Measurements from ENCODE around the gene SAA1. TPM values are rescaled to one million over a fixed set of nuclear protein-coding genes. Genes with fewer than 3 reads are reported as not detected.

The SAA1 gene
- total and polyA plus RNA-seq, 10 of the 15 experiments (the other 5 are each of a cell fraction or from before 2014, with no cell fraction given), result 0.36 to 6.9 TPM; not detected in 8

GRCh38 chr11:18253778-18254338, 12.2 kb upstream of the SAA1 start:
- ChIA-PET CTCF (no interaction called here), RAD21 (ENCODE audit: unreplicated experiment) (no interaction called here), SMC1A (ENCODE audit: uncharacterized antibody, unreplicated experiment) (no interaction called here), POLR2A (no interaction called here)
- H3K4me1 ChIP-seq (ENCODE audit: control insufficient read depth, insufficient read depth, low read length), result peaks cover 6% of the 10 kb centered on the region
- in situ Hi-C loops (cut with MboI) (no loop called here), intact Hi-C loops (cut with micrococcal nuclease; ENCODE audit: unreplicated experiment) (no loop called here)
- no TSS peak for BruUV-seq (replicated peaks)
- no peak overlapping the region for H3K27ac ChIP-seq (ENCODE audit: control insufficient read depth, insufficient read depth)
- ATAC-seq, result no peak
- no peak overlapping the region for H3K4me2 ChIP-seq (ENCODE audit: control insufficient read depth, insufficient read depth)
- no peak for TF ChIP-seq EZH2 (IDR thresholded peaks at IDR 0.05; ENCODE audit: borderline replicate concordance, control insufficient read depth, low read depth, low read length)
- no peak for TF ChIP-seq MAX (IDR thresholded peaks at IDR 0.05; ENCODE audit: low read depth, low read length)
- no peak for TF ChIP-seq HSF1 (IDR thresholded peaks at IDR 0.05; ENCODE audit: low read depth, low read length)
- TF ChIP-seq CBX3 (IDR thresholded peaks at IDR 0.05; ENCODE audit: borderline replicate concordance, low read depth), result no peak
- no peak for TF ChIP-seq EP300 (IDR thresholded peaks at IDR 0.05; ENCODE audit: borderline replicate concordance in 1 of 2, control insufficient read depth in 1 of 2, low read depth in 2 of 2, low read length in 2 of 2)
- no peak for TF ChIP-seq NKRF (conservative IDR thresholded peaks at IDR 0.05)
- no peak for TF ChIP-seq ETV6 (conservative IDR thresholded peaks at IDR 0.05 in 1 of 2, IDR thresholded peaks at IDR 0.05 in 1 of 2; ENCODE audit: borderline replicate concordance in 1 of 2, low read depth in 1 of 2)
- no peak for TF ChIP-seq NFIC (IDR thresholded peaks at IDR 0.05; ENCODE audit: low read depth, low read length)
- no peak for TF ChIP-seq EGR1 (IDR thresholded peaks at IDR 0.05; ENCODE audit: borderline replicate concordance in 1 of 2, low read depth in 2 of 2, low read length in 2 of 2)
- no peak for TF ChIP-seq BMI1 (IDR thresholded peaks at IDR 0.05; ENCODE audit: borderline replicate concordance)
- no peak for TF ChIP-seq NFYB (IDR thresholded peaks at IDR 0.05; ENCODE audit: insufficient read depth, low read depth, low read length)
- H4K20me1 ChIP-seq (ENCODE audit: control insufficient read depth, insufficient read depth), result no peaks in the 10 kb centered on the region
- no peak for FAIRE-seq
- no peak overlapping the region for H3K9ac ChIP-seq (ENCODE audit: control insufficient read depth, insufficient read depth, low read length)
- H3K36me3 ChIP-seq (ENCODE audit: control insufficient read depth in 2 of 2, insufficient read depth in 2 of 2, low read length in 1 of 2), result no peaks in the 10 kb centered on the region
- 78% methylated on average over 11 of the region's 11 CpGs for WGBS (ENCODE audit: insufficient coverage, insufficient replicate concordance, low lambda C conversion rate, missing lambda C conversion rate)
- H2AFZ ChIP-seq (ENCODE audit: control insufficient read depth, low read depth, low read length), result no peak overlapping the region
- no peak for DNase-seq (ENCODE audit: low read depth, low spot score)
- no peak overlapping the region for H3K4me3 ChIP-seq
- no peaks in the 10 kb centered on the region for H3K79me2 ChIP-seq (ENCODE audit: control insufficient read depth, insufficient read depth, low read length)
- H3K9me3 ChIP-seq (replicated peaks; ENCODE audit: control insufficient read depth, insufficient read depth, low read length), result no peaks in the 10 kb centered on the region
- no peaks in the 10 kb centered on the region for H3K27me3 ChIP-seq (replicated peaks in 1 of 2; ENCODE audit: control insufficient read depth in 2 of 2, insufficient read depth in 2 of 2, low read length in 1 of 2)

Measured in GM12878 (cell line).